Measurements from ENCODE around the gene ARHGAP27.

ARHGAP27 gene

DNA sequence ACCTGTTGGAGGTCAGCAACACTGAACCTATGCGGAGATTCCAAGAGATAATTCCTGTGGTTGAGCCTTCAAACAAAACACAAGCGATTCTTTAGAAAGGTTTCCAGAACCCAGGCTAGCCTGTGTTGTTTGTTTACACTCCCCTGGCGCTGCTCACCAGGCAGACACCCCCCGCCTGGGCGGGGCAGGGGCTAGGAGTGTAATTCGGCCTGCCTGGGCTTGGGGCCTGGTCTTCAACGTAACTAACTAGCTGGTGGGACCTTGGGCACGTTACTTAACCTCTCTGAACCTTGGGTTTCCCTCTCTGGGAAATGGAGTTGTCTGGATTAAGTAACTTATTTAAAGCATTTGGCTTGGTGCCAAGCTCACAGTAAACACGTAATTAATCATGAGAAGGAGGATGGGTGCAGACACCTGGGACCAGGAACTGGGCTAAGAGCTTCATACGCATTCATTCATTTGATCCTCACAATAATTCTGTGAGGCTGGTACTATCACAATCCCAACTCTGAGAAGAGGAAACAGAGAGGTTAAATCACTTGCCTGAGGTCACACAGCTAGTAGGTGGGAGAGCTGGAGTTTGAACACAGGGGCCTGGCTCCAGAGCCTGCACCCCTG lies 7.6 kb upstream of the ARHGAP27 start:
- Mint-ChIP-seq H3K9me3 (no peaks in the 10 kb centered on the region), H3K36me3 (ENCODE audit: low read depth) (peaks cover 10% of the 10 kb centered on the region), H3K27ac (no peak overlapping the region), H3K4me3 (no peak overlapping the region), H3K27me3 (ENCODE audit: low read depth) (no peaks in the 10 kb centered on the region), H3K4me1 (ENCODE audit: low read depth) (peaks cover 11% of the 10 kb centered on the region)

DNA sequence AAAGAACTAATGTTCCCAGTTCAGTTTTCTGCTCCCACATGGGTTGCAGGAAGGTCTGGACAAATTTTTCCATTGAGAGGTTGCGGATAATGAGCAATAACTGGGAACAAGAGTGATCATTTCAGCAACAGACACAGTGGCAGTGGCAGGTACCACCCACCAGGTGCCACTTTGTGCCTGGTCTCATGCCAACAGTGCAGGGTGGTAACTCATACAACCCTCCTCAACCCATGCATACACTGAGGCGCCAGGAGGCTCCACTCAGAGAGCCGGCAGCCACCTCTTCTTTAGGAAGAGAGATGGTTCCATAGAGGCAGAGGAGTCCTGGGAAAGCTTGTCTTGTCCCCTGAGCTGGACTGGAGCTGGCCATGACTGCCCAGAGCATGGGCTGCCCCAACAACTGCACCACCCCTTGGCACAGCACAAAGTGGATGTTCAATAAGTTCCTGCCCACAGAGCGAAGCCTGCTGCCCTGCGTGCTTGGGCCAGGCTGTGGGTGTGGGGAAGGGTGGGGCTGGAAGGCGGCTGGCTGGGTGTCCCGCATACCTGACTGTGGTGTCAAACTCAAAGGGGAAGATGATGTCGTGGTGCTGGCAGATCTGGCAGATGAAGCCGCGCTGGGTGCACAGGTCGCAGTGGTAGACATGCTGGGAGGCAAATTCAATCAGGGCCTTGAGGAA lies 6.4 kb upstream of the ARHGAP27 start:
- no peaks in the 10 kb centered on the region for H3K27me3 Mint-ChIP-seq (ENCODE audit: low read depth)
- no peak overlapping the region for H3K27ac Mint-ChIP-seq
- peaks cover 7% of the 10 kb centered on the region for H3K4me1 Mint-ChIP-seq (ENCODE audit: low read depth)
- no peak overlapping the region for H3K4me3 Mint-ChIP-seq
- H3K36me3 Mint-ChIP-seq (ENCODE audit: low read depth), result peaks cover 5% of the 10 kb centered on the region
- no peaks in the 10 kb centered on the region for H3K9me3 Mint-ChIP-seq

DNA sequence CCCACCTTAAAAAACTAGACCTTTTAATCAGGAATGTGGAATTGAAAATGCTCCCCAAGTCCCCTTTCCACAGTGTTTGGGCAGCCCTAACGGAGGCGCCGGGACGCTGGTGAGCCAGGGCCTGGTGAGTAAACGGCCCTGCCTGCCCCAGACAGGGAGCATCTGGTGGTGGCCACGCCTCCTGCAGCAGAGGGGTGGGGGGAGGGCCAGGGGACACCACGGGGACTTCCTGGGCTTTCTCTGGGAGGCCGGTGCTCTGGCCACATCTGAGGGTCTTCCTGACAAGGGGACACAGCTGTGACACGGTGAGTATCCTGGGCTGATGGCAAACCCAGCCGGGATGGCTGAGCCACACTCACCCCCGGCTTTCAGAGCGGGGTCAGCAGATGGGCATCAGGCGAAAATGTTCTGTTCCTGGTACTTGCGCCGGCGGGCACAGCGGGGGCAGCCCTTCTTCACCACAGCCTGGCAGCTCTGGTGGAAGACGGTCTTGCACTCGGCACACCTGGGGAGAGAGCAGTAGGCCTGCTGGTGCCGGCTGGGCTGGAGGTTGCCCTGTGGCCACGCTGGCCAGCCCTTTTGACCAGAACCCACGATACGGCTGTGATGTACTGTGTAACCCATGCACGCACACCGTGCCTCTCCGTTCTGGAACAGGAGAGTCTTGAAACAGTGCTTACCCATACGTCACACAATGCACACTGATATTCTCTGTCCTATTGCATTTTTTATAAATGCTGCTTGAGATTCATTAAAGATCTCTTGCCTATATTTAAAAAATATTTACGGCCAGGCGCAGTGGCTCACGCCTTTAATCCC lies 5.0 kb upstream of the ARHGAP27 start:
- H3K4me3 Mint-ChIP-seq, result no peak overlapping the region
- no peaks in the 10 kb centered on the region for H3K9me3 Mint-ChIP-seq
- peaks cover 7% of the 10 kb centered on the region for H3K4me1 Mint-ChIP-seq (ENCODE audit: low read depth)
- H3K27me3 Mint-ChIP-seq (ENCODE audit: low read depth), result no peaks in the 10 kb centered on the region
- H3K36me3 Mint-ChIP-seq (ENCODE audit: low read depth), result peaks cover 5% of the 10 kb centered on the region
- no peak overlapping the region for H3K27ac Mint-ChIP-seq

DNA sequence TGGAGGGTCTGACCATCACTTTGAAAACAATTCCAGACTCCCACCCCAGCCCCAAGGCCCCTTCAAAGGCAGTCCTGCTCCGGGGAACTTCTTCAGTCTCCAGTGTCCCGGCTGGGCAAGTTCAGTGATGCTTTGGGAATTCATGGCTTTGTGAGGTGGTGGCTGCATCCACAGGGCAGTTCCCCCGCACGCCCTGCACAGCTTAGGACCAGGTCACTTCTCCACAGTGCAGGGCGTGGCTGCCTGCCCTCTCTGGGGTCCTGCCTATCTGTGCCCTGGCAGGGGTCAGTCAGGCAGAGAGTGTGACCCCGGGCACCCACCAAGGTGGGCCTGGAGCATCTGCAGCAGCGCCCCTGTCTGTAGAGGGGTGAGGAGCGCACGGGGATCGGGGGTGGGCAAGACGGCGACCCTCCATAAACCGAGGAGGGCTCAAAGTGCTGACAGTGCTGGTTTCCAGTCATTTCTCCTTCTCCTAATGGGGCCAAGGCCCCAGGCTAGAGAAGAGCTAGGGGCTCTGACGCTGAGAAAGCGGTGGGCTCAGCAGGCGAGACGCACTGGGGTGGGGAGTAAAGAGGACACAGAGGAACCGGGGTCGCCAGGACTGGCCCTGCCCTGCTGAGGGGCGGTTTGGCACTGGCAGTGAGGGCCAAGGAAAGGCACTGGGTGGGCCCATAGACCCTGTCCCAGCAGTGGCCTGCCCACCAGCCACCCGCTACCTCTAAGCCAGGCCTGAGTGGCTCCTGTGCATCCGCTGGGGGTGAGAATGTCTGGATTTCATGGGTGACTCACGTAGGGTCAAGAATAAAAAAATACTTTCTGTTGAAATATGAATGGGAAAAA lies 4.2 kb upstream of the ARHGAP27 start:
- H3K4me3 Mint-ChIP-seq, result no peak overlapping the region
- no peak overlapping the region for H3K27ac Mint-ChIP-seq

DNA sequence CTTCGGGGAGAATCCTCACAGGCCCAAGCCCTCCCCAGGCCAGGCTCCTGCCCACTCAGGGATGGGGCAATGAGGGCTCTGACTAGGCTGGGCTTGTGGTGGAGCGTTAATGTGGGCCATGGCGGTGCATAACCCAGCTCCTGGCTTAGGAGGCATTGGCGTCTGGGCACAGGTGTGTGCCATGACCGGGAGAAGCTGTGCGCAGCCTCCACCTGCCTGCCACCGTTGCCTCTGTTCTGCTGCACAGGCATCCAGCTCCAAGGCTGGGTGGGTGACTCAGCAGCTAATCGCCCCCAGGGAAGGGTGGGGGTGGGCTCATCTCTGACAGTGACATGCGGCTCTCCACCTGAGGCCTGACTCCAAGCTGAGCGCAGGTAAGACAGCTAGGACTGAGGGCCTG lies 3.5 kb upstream of the ARHGAP27 start:
- Mint-ChIP-seq H3K27me3 (ENCODE audit: low read depth) (no peaks in the 10 kb centered on the region), H3K9me3 (no peaks in the 10 kb centered on the region), H3K4me3 (no peak overlapping the region), H3K36me3 (ENCODE audit: low read depth) (peaks cover 5% of the 10 kb centered on the region), H3K27ac (no peak overlapping the region), H3K4me1 (ENCODE audit: low read depth) (peaks cover 7% of the 10 kb centered on the region)

More for the DNA sequence above, 4.2 kb upstream of the ARHGAP27 start:
- no peaks in the 10 kb centered on the region for H3K27me3 Mint-ChIP-seq (ENCODE audit: low read depth)
- peaks cover 7% of the 10 kb centered on the region for H3K4me1 Mint-ChIP-seq (ENCODE audit: low read depth)
- no peaks in the 10 kb centered on the region for H3K9me3 Mint-ChIP-seq
- peaks cover 5% of the 10 kb centered on the region for H3K36me3 Mint-ChIP-seq (ENCODE audit: low read depth)

DNA sequence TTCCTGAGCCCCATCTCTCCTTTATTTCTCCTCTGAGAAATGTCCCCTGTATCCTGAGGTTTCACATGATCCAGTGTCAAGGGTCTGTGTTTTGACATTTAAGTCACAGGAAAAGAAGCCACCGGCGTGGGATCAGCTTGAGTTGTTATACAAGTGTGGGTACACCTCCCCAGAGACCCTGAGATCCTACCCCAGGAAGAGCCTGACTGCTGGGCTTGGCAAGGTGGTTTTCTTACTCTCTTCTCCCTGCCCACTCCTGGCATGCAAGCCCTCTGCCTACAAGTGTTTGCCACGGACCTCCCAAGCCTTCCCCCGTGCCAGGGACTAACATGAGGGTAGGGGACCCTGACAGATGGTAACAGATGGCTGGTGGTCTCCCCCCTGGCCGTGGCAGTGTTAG lies 2.8 kb upstream of the ARHGAP27 start:
- H3K27ac Mint-ChIP-seq, result no peak overlapping the region
- H3K36me3 Mint-ChIP-seq (ENCODE audit: low read depth), result peaks cover 8% of the 10 kb centered on the region
- H3K4me3 Mint-ChIP-seq, result no peak overlapping the region
- H3K9me3 Mint-ChIP-seq, result no peaks in the 10 kb centered on the region
- H3K4me1 Mint-ChIP-seq (ENCODE audit: low read depth), result peaks cover 5% of the 10 kb centered on the region
- H3K27me3 Mint-ChIP-seq (ENCODE audit: low read depth), result no peaks in the 10 kb centered on the region

DNA sequence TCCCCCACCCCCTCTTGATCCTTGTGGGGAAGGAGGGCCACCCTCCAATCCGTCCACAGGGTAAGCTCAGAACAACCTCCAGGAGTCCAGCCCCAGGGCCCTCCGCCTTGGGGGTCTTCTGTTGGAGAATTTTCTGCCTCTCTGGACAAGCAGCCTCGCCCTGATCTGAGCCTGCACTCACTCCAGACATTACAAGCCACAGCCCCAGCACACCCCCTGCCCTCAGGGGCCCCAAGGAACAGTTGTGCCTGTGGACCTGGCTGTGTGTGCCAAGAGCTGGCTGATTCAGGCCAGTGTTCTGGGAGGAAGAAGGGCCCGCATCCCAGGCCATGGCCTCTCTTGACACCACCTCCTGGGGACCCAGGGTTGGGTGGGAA lies 477 bp upstream of the ARHGAP27 start:
- Mint-ChIP-seq H3K27ac (peak overlapping the region; percentile 36), H3K4me1 (ENCODE audit: low read depth) (peaks cover 12% of the 10 kb centered on the region), H3K4me3 (peak overlapping the region; percentile 54), H3K27me3 (ENCODE audit: low read depth) (no peaks in the 10 kb centered on the region), H3K36me3 (ENCODE audit: low read depth) (peaks cover 11% of the 10 kb centered on the region), H3K9me3 (no peaks in the 10 kb centered on the region)

DNA sequence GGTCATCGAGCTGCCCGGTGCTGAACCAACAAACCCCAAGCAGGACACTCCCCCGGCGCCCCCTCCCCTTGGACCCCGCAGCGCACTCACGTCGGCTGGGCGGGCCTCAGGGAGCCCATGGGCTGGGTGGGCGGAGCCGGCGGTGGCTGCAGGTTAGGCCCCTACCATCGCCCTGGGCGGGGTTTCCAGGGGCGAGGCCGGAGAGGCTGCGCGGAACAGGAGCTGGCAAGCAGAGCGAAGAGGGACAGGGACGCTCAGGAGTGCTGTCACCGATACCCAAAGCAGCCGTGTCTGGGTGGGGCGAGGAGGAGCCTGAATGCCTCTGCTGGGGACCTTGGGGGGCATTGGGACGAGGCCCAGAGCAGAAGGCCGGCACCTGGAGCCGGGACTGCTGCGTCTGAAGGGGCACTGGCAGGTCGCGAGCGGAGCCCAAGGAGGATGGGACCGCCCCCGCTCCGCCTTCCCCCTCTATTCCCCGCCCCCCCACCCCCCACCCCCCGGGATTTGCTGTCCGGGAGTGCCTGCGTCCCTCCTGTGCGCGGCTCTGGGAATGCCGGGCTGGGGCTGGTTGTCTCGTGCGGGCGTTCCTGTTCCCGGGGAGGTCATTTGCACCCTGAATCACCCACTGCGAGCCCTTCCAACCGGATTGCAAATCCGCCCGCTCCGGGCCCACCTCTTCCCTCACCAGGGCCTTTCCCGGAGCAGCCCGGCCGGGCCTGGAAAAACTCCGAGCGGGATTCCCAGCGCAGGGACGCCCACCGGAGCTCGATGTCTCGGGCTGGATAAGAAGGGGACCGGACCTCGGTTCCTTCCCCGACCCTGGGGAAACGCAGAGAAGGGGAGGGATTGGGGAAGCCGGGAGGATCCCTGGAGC lies 902 bp downstream of the ARHGAP27 start:
- H3K27ac Mint-ChIP-seq, result no peak overlapping the region
- H3K36me3 Mint-ChIP-seq (ENCODE audit: low read depth), result peaks cover 9% of the 10 kb centered on the region
- H3K4me3 Mint-ChIP-seq, result peak overlapping the region; percentile 84
- peaks cover 15% of the 10 kb centered on the region for H3K4me1 Mint-ChIP-seq (ENCODE audit: low read depth)
- no peaks in the 10 kb centered on the region for H3K27me3 Mint-ChIP-seq (ENCODE audit: low read depth)
- no peaks in the 10 kb centered on the region for H3K9me3 Mint-ChIP-seq

DNA sequence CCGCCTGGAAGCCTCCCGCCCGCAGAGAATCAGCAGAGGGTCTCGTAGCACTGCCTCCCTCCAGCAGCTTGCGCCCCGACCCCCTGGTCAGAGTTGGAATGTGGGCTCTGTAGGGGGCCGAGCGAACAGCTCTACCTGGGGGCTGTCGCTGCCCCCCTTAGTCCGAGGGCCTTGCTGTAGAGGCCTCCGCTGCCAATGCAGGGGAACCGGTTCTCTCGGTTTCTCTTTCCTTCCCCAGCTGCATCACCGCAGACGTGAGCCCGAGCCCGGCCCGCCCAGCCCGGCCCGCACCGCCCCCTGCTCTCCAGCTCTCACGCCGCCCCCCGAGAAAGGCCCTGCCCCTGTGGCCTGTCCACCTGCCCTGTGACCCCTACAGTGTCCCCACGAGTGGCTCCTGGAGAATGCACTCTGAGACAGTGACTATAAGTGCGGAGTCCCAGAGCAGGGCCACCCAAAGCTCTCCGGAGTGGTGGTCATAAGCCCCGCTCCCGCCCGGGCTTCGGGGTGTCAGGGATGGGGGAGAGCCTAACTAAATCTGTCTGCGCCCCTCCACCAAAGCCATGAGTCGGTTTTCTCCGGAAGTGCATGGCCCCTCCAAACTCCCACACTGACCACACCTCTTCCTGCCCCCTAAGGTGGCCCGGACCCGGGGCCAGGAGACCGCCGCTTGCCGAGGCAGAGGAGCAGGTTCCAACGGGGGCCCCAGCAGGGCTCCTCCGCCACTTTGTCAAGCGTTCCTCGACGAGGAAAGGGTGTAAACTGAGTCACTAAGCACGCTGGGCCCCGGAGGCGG lies 1.7 kb downstream of the ARHGAP27 start:
- Mint-ChIP-seq H3K4me3 (peak overlapping the region; percentile 84), H3K9me3 (no peaks in the 10 kb centered on the region), H3K27me3 (ENCODE audit: low read depth) (no peaks in the 10 kb centered on the region), H3K27ac (peak overlapping the region; percentile 63), H3K4me1 (ENCODE audit: low read depth) (peaks cover 15% of the 10 kb centered on the region), H3K36me3 (ENCODE audit: low read depth) (peaks cover 9% of the 10 kb centered on the region)

DNA sequence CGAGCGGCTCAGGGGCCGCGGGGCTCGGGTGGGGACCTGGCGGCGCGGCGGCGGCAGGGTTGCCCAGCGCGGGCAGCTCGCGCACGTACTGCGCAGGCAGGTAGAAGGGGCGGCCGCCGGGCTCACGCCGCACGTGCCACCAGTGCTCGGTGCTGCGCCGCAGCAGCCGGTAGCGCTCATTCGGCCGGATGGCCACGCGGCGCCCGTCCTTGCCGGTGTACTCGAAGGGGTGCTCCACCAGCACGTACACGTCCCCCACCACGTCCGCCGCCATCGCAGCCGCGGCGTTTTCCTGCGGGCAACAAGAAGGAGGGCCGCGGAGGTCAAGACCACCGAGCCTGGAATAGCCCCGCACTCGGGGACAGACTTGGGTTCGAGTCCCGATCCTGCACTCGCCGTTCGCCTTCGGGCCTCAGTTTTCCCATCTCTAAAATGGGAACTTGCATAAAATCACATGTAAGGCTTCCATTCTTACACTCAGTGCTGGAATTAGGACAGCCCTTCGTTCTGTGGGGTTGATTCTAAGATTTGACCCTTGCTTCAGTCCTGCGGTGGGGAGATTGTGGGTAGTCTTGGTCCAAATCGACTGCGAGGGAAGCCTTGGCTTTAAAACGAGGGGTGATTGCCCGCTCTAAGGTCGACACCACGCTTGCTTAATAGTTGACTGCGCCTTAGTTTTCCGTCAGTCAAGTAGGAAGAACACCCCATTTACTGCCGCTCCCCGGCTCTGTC lies 2.5 kb downstream of the ARHGAP27 start:
- Mint-ChIP-seq H3K36me3 (ENCODE audit: low read depth) (peaks cover 9% of the 10 kb centered on the region), H3K27me3 (ENCODE audit: low read depth) (no peaks in the 10 kb centered on the region), H3K4me3 (peak overlapping the region; percentile 84), H3K4me1 (ENCODE audit: low read depth) (peaks cover 15% of the 10 kb centered on the region), H3K27ac (no peak overlapping the region), H3K9me3 (no peaks in the 10 kb centered on the region)

DNA sequence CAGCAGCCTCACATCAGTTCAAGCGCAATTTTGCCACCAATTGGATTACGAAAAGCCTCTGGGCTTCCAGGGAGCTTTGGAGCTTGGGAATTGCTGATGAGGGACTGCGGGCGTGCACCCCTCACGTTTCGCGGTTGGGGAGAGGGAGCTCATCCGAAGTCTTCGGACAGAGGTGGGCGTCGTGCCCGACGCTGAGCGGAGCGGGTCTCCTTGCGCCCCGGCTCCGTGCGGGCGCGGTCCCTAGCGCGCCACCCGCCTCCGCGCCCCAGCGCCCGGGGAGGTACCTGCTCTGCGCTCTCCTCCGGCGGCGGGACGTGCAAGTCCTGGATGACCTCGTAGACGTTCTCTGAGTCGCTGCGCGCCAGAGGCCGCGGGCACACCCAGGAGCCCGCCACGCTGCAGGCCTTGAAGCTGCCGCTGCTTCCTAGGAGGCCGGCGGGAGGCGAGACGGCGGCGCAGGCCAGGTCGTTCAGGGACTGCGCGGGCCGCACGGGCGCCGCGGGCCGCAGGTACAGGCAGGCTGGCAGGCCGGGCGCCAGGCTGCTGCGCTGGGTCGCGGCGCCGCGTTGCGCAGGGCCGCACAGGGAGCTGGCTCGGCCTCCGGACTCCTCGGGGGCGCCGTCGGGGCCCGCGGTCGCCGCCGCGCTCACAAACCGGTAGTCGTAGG lies 3.2 kb downstream of the ARHGAP27 start:
- peaks cover 9% of the 10 kb centered on the region for H3K36me3 Mint-ChIP-seq (ENCODE audit: low read depth)
- no peaks in the 10 kb centered on the region for H3K9me3 Mint-ChIP-seq
- peaks cover 15% of the 10 kb centered on the region for H3K4me1 Mint-ChIP-seq (ENCODE audit: low read depth)
- no peaks in the 10 kb centered on the region for H3K27me3 Mint-ChIP-seq (ENCODE audit: low read depth)
- H3K27ac Mint-ChIP-seq, result no peak overlapping the region
- H3K4me3 Mint-ChIP-seq, result no peak overlapping the region

DNA sequence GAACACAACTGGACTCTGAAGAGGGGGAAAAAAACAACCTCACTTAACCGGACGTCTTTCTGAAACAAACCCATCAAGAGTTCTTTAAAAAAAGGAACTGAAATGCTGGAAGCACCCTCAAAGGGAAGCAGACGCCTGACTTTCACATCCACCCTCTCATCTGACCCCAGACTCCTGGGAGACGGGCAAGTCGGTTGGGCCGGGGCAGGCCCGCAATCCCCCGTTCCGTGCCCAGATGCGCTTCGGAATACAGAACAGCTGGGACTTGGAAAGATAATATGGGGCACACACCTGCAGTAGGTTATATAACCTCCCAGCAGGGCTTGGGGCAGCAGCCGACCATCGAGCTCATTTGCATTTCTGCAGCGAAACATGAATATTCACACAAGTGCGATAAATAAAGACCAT lies 3.7 kb downstream of the ARHGAP27 start:
- Mint-ChIP-seq H3K27me3 (ENCODE audit: low read depth) (no peaks in the 10 kb centered on the region), H3K36me3 (ENCODE audit: low read depth) (peaks cover 9% of the 10 kb centered on the region), H3K4me1 (ENCODE audit: low read depth) (peaks cover 15% of the 10 kb centered on the region), H3K9me3 (no peaks in the 10 kb centered on the region), H3K4me3 (peak overlapping the region; percentile 56), H3K27ac (peak overlapping the region; percentile 20)

Data from T-helper 1 cell treated with Interleukin-12 subunit alpha and Interleukin-12 subunit beta and Interleukin-4 antibody, amounts not matched to agents 30 μg/mL and 1 μg/mL, for 36 hours (primary cell).